OCI-LY3 (cell line): Measurements from ENCODE around the gene LOXHD1.

Source experiments
- CTCF ChIP-seq: fragments of 200-600, 300-600 bp; sonication (generic); IDR thresholded peaks from 2 replicates; pipeline ENCODE4 v1.5.1; 2014; ENCODE audit warnings: antibody characterized with exemption, low read length, low read depth
- EZH2phosphoT487 ChIP-seq: fragments of 200-600 bp; shearing (Covaris generic); IDR thresholded peaks from 2 replicates; pipeline ENCODE4 v1.6.1; 2018; ENCODE audit warnings: antibody characterized with exemption, mixed run types, low read depth

GRCh38 chr18:46464926-46465655, 191.9 kb downstream of the LOXHD1 start:
- TF ChIP-seq CTCF: no peak
- TF ChIP-seq EZH2phosphoT487: no peak
